Gastroesophageal sphincter (tissue), 3 donors: ENCODE measurements around the gene WNT7B.
A peak's percentile ranks its signal among the peaks of the same experiment; 100 is the strongest.

ENCODE experiments used
- CTCF ChIP-seq, 4 experiments: fragments of 200-600 bp in 2 of 4; fragments of 450-650 bp in 2 of 4; sonication (generic) in 1 of 4; IDR thresholded peaks; one replicate each; pipeline ENCODE4 v1.5.1; 2017 to 2019; ENCODE audit warnings: antibody characterized with exemption in 4 of 4, mild to moderate bottlenecking in 2 of 4, moderate library complexity in 2 of 4
- POLR2AphosphoS5 ChIP-seq: sonication (generic); formaldehyde crosslinking; IDR thresholded peaks from one replicate; pipeline ENCODE4 v1.6.1; 2017; ENCODE audit warnings: antibody characterized with exemption

DNA sequence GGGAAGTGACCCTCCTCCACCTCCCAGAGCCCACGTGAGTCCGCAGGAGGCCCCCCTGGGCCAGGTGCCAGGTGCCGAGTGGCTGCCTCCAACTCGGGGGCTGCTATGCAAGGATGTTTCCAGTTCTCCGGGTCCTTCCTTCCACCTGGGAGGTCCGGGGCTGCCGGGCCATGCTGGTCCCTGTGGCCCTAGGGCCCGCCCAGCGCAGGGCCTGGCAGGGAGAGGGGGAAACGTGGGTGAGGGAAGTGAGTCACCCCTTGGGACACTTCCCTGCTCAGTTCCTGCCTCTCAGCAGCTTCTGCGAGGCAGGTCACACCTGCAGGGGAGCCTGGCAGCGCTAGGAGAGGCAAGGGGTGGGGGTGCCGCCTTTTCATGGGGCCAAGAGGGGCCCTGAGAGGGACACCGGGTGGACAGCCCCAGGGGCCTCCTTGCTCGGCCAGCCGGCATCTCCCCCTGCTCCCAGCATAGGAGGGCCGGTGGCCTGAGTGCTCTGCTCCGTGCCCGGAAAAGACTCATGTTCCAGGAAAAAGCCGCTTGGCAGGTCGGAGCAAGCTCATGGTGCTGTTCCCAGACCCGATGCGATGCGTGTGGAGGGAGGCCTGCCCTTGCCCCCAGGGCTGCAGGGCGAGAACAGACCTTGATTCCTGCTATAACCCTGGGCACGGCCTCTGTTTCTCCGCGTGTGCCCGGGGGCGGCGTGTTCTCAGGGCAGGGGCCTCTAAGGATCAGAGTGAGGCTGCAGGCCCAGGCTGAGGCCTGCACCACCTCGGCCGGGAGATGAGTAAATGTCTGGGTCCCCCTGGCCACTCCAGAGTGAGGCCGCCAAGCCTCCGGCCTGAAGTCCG, 30.3 kb upstream of the WNT7B start:
- TF ChIP-seq POLR2AphosphoS5 (peak; percentile 67), CTCF (IDR thresholded peaks at IDR 0.05) (no peak)
